ENCODE data around the gene BRK1.
"Not testable (repeated sequence)": the region's sequence is repeated elsewhere in the genome, so short reads cannot be mapped to it uniquely, and the experiment has no call there.

BRK1 gene

DNA sequence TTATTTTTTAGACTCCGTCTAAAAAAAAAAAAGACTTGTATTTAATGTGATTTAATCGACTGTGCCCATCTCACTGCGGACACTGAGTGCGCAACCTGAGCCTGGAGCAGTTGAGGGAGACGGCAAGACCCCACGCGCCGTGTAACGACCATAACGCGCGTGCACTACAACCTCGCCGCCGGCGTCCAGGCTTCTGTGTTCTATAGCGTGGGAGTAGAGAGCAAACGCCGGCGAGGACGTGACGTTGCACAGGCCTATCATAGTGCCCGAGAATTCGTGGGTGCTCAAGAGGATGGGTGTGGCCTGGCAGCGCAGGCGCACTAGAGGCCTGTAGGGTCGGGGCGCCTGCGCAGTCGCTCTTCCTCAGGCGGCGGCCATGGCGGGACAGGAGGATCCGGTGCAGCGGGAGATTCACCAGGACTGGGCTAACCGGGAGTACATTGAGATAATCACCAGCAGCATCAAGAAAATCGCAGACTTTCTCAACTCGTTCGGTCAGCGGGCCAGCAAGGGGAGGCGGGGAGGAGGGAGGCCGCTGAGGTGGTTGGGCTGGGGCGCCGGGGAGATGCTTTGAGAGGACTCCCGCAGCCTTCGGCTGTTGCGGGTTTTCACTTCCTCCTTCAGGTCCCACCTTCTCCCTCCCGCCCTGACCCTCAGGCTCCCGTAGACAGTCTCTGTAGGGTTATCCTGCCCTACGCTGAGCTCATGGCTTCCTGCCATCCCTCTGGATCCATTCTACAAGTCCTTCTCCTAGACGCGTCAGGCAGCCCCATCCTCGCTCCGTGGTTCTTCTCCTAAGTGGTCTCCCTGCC is at the start of gene BRK1:
TSS of gene BRK1 (plus strand) at position 350 of the 812 bp plus-strand sequence. CDS start at position 377, 27 bp downstream.
- peak; percentile 82 for DNase-seq (ENCODE audit: low read depth)

GRCh38 chr3:10070077-10070476 is 45.4 kb upstream of the BRK1 start:
- DNase-seq (ENCODE audit: low read depth), result not testable (repeated sequence)

DNA sequence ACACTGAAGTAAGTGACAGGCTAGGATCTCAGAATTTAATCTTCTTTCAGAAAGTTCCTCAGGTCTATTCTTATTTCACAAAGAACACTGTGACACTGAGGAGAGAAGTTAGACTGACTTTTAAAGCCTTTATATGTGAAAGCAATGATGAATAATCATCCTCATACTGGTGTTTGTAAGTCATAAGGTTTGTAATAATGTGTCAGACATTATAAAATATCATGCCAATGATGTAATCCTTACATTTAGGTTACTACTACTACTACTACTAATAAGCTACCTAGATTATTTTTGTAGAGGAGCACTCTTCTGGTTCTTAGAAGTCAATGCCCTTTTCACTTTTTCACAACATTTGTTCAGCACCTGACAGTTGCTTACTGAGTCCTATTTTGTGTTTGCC is 40.8 kb upstream of the BRK1 start:
- DNase-seq (ENCODE audit: low read depth), result no peak

- no peak for DNase-seq (ENCODE audit: low read depth)
Observed at GRCh38 chr3:10081871-10082270, 33.6 kb upstream of the BRK1 start.

- no peak for DNase-seq (ENCODE audit: low read depth)
Observed at GRCh38 chr3:10085738-10086137, 29.7 kb upstream of the BRK1 start.

DNA sequence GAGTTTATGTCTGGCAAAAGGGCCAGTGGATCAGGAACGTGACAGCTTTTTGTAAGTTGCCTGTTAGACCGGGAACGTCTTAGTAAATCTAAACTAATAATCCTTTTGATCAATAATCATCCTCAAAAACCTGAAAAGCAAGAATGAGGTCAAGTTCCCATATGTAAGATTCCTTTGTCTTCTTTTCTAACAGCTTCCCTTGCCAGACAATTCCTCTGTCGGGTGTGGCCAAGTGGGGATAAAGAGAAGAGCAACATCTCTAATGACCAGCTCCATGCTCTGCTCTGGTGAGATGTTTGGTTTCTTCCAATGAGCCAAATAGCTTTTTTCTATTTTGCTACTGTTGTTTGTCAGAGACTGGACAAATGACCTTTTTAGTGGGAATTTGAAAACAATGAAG is 27.2 kb upstream of the BRK1 start:
- DNase-seq (ENCODE audit: low read depth), result no peak

- no peak for DNase-seq (ENCODE audit: low read depth)
Observed at GRCh38 chr3:10090179-10090578, 25.3 kb upstream of the BRK1 start.

DNA sequence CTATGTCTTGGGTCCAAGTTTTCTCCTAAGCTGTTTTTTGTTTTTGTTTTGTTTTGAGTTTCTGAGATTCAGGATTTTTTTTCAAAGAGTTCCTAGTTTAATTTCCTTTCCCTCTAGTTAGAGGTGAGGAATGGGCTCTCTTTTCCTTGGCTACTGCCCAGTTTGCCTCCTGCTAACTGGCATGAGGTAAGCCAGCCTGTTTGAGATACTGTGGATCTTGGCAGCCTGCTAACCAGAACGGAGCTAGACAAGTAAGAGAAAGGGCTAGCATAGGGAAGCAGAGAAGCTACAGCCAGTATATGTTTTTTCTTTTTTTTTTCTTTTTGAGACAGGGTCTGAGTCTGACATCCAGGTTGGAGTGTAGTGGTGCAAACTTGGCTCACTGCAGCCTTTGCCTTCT is 24.7 kb upstream of the BRK1 start:
- DNase-seq (ENCODE audit: low read depth), result not testable (repeated sequence)

DNA sequence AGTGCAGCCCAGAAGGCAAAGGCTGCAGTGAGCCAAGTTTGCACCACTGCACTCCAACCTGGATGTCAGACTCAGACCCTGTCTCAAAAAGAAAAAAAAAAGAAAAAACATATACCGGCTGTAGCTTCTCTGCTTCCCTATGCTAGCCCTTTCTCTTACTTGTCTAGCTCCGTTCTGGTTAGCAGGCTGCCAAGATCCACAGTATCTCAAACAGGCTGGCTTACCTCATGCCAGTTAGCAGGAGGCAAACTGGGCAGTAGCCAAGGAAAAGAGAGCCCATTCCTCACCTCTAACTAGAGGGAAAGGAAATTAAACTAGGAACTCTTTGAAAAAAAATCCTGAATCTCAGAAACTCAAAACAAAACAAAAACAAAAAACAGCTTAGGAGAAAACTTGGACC is 24.1 kb upstream of the BRK1 start:
- DNase-seq (ENCODE audit: low read depth), result not testable (repeated sequence)

DNA sequence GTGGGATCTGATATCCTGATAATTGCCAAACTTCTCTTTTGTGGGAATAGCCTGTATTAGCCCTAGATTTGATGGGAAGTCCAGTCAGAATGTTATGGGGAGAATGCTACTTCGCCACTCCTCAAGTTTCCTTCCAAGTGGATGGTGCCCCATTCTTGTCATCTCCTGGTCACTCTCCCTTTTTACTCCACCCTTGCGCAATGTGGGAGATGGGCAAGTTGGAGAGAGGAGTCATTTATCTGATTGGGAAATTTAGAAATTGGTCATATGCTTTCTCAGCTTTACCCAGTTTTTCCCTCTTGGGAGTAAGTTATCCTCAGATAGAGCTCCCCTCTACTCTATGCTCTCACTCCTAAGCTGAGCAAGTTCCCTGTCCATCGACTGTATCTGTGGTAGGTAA is 21.8 kb upstream of the BRK1 start:
- DNase-seq (ENCODE audit: low read depth), result no peak

DNA sequence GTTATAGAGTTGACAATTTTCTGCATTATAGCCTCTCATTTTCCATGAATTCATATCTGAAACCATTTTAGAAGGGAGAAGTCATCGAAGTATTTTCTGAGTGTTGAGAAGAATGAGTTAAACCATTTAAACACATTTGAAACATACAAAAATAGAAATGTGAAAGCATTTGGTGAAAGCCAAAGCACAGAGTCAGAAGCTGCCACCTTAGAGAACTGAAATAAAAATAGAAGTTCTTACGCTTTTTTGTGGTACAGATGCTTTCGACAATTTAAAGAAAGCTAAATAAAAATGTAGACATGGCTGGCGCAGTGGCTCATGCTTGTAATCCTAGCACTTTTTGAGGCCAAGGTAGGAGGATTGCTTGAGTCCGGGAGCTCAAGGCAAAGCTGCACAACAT is 16.4 kb upstream of the BRK1 start:
- DNase-seq (ENCODE audit: low read depth), result no peak

DNA sequence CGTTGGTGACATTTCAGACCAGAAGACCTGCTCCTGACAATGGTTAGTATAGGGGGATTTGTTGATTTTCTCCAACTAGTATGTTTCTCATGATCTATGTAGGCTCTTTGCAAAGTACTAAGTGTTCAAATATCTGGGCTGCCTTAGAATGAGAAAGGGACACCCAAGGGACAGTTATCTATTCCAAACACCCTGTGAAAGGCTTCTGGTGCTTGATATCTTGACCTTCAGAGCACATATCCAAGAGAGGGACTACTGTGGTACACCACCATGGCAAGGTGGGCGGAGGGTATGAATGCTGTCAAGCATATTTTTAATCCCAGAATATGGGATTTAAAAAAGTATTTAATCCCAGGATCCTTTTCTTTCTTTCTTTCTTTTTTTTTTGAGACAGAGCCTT is 8.6 kb upstream of the BRK1 start:
- no peak for DNase-seq (ENCODE audit: low read depth)

DNA sequence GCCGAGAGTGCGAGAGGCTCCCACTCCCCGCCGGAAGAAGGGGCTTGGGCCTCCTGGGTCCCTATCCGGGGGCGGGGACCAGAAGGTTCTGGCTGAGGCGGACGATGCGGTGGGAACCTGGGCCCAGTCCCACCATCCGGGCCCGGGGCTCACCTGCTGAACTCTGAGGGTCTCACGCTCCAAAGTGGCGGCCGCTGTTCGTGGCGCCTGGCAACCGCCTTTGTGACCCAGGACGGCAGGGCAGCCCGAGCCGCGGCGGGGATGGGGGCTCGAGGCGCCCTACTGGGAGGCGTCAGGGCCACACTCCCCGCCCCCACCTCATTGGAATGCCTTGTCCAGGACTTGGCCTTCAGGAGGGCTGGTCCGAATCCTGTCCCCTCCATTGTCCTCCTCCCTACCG is 7.4 kb upstream of the BRK1 start, which contains the start of gene FANCD2OS:
TSS of gene FANCD2OS (minus strand) at position 165 of the 400 bp plus-strand sequence. CDS start 3,481 bp downstream, outside the sequence.
- no peak for DNase-seq (ENCODE audit: low read depth)

GRCh38 chr3:10116138-10116460 is 624 bp downstream of the BRK1 start:
- no peak for DNase-seq (ENCODE audit: low read depth)

DNA sequence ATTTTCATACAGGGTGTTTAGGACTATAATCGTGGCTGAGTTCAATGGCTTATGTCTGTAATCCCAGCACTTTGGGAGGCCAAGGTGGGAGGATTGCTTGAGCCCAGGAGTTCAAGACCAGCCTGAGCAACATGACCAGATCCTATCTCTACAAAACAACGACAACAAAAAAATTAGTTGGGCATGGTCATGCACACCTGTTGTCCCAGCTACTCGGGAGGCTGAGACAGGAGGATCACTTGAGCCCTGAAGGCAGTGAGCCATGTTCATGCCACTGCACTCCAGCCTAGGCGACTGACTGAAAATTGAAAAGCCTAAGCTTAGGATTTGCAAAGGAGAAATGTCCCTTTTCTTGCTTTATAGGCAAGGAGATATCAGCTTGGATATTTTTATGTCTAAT is 1.5 kb downstream of the BRK1 start:
- no peak for DNase-seq (ENCODE audit: low read depth)

DNA sequence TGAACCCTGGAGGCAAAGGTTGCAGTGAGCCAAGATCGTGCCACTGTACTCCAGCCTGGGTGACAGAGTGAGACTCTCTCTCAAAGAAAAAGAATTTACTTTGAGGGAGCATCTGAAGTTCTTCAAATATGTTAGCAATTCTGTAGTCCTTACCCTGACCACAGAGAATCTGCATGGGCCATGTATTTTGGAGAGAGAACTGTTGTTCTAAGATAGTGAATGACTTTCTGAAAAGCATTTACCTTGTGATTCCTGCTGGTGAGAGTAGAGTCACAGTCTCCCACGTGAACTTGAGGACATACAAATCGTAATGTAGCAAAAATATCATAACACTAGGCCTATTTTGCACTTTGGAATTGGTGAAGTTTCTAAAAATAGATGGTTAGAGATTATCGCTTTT is 3.9 kb downstream of the BRK1 start:
- DNase-seq (ENCODE audit: low read depth), result no peak

DNA sequence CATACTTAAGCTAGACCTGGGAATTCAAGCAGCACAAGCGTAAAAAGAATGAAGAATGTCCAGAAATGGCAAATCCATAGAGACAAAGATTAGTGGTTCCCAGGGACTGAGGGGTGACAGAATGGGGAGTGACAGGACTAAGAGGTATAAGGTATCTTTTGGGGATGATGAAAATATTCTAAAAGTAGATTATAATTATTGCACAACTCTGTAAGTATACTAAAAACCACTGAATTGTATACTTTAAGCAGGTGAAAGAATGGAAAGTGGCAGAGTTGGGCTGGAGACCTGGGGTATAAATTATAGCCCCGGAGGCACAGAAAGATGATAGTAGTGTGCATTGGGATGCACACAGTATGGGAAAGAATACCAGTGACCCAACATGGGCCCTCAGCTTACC is 5.6 kb downstream of the BRK1 start:
- DNase-seq (ENCODE audit: low read depth), result no peak

- DNase-seq (ENCODE audit: low read depth), result no peak
Observed at GRCh38 chr3:10122724-10123123, 7.2 kb downstream of the BRK1 start.

DNA sequence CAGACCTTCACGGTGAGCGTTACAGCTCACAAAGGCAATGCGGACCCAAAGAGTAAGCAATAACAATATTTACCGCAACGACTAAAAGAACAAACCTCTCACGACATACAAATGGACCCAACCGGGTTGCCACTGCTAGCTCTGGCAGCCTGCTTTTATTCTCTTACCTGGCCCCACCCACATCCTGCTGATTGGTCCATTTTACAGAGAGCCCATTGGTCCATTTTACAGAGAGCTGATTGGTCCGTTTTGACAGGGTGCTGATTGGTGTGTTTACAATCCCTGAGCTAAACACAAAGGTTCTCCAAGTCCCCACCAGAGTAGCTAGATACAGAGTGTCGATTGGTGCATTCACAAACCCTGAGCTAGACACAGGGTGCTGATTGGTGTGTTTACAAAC is 20.4 kb downstream of the BRK1 start:
- not testable (repeated sequence) for DNase-seq (ENCODE audit: low read depth)

DNA sequence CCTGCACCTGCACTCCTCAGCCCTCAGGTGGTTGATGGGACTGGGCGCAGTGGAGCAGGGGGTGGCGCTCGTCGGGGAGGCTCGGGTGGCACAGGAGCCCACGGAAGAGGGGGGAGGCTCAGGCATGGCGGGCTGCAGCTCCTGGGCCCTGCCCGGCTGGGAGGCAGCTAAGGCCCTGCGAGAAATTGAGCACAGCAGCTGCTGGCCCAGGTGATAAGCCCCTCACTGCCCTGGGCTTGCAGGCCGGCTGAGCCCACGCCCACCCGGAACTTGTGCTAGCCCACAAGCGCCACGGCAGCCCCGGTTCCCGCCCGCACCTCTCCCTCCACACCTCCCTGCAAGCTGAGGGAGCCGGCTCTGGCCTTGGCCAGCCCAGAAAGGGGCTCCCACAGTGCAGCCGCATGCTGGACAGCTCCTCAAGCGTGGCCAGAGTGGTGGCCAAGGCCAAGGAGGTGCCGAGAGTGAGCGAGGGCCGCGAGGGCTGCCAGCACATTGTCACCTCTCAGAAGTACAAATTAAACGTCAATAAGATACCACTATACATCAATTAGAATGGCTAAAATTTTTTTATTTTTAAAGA is 21.0 kb downstream of the BRK1 start:
- DNase-seq (ENCODE audit: low read depth), result no peak

DNA sequence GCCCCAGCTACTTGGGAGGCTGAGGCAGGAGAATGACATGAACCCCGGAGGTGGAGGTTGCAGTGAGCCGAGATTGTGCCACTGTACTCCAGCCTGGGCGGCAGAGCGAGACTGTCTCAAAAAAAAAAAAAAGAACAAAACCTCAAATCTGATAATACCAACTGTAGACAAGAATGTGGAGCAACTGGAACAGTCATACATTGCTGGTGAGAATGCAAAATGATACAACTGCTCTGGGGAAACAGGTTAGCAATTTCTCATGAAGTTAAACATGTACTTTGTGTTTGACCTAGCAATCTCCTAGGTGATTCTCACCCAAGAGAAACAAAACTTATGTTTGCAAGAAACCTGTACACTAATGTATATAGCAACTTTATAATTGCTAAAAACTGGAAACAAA is 21.7 kb downstream of the BRK1 start:
- DNase-seq (ENCODE audit: low read depth), result no peak

- no peak for DNase-seq (ENCODE audit: low read depth)
Observed at GRCh38 chr3:10140996-10141546, 25.6 kb downstream of the BRK1 start.

DNA sequence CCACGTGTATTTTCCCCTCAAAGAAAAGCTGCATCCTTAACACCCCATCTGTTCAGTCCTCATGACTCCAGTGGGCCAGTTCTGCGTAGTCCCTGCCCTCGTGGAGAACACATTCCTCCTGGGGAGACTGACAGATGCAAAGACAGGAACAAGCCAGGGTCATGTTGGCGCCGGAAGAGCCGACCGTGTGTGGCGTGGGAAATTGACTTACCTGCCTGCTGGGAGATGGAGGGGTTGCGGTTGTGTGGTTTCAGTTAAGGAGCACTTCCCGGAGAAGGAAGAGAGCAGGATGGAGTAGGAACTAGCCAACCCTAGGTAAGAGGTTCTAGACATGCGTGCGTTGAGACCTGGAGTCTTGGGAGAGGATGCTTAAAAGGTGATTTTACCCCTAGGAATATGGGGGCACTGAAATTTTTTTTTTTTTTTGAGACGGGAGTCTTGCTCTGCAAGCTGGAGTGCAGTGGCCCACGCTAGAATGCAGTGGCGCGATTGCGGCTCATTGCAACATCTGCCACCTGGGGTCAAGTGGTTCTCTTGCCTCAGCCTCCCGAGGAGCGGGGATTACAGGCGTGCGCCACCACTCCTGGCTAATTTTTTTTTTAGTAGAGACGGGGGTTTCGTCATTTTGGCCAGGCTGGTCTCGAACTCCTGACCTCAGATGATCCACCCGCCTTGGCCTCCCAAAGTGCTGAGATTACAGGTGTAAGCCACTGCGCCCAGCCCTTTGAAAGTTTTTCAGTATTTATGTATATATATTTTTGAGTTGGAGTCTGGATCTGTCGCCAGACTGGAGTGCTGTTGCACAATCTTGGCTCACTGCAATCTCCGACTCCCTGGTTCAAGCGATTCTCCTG is 27.5 kb downstream of the BRK1 start:
- DNase-seq (ENCODE audit: low read depth), result no peak

All from stimulated activated CD8-positive, alpha-beta memory T cell treated with anti-CD3 and anti-CD28 coated beads, Interleukin-7, amount 100 ng/mL, for 24 hours (primary cell).